ENCODE results near the gene HAVCR2.

Gene HAVCR2

GRCh38 chr5:157148734-157149615 is 40.1 kb upstream of the HAVCR2 start:
- Histone ChIP-seq H3K9me3 (ENCODE audit: low read length) (no peaks in the 10 kb centered on the region), H3K9ac (ENCODE audit: low read length) (peak overlapping the region; percentile 26; the same call in 1 of the 2 replicates), H2AFZ (ENCODE audit: low read length) (no peak overlapping the region), H3F3A (ENCODE audit: insufficient read depth, low read length) (no peaks in the 10 kb centered on the region), H3K27ac (ENCODE audit: low read depth, low read length, poor library complexity, severe bottlenecking) (no peak overlapping the region), H3K4me2 (ENCODE audit: low read length) (peak overlapping the region; percentile 32; the same call in 1 of the 2 replicates), H3K4me3 (ENCODE audit: low read depth, low read length, poor library complexity, severe bottlenecking) (no peak overlapping the region), H4K20me1 (ENCODE audit: insufficient read depth, low read length) (no peaks in the 10 kb centered on the region), H3K27me3 (ENCODE audit: insufficient read depth, low read length) (no peaks in the 10 kb centered on the region), H3K36me3 (ENCODE audit: insufficient read depth, low read length) (no peaks in the 10 kb centered on the region), H3K9me2 (ENCODE audit: low read depth, low read length) (no peaks in the 10 kb centered on the region), H3K79me2 (ENCODE audit: insufficient read depth, low read length) (no peaks in the 10 kb centered on the region), H3K4me1 (ENCODE audit: insufficient read depth, low read length, severe bottlenecking) (peaks cover 21% of the 10 kb centered on the region)
- TF ChIP-seq EZH2 (IDR thresholded peaks at IDR 0.05; ENCODE audit: borderline replicate concordance, low read length) = no peak
- TF ChIP-seq, protein P1, sequence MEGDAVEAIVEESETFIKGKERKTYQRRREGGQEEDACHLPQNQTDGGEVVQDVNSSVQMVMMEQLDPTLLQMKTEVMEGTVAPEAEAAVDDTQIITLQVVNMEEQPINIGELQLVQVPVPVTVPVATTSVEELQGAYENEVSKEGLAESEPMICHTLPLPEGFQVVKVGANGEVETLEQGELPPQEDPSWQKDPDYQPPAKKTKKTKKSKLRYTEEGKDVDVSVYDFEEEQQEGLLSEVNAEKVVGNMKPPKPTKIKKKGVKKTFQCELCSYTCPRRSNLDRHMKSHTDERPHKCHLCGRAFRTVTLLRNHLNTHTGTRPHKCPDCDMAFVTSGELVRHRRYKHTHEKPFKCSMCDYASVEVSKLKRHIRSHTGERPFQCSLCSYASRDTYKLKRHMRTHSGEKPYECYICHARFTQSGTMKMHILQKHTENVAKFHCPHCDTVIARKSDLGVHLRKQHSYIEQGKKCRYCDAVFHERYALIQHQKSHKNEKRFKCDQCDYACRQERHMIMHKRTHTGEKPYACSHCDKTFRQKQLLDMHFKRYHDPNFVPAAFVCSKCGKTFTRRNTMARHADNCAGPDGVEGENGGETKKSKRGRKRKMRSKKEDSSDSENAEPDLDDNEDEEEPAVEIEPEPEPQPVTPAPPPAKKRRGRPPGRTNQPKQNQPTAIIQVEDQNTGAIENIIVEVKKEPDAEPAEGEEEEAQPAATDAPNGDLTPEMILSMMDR (IDR thresholded peaks at IDR 0.05; ENCODE audit: low read length) = peak; percentile 85

GRCh38 chr5:157143127-157143971 is 34.5 kb upstream of the HAVCR2 start:
- peak overlapping the region; percentile 58 for H3K27ac ChIP-seq (ENCODE audit: low read depth, low read length, poor library complexity, severe bottlenecking)
- no peaks in the 10 kb centered on the region for H3F3A ChIP-seq (ENCODE audit: insufficient read depth, low read length)

More at GRCh38 chr5:157143127-157143971, 34.5 kb upstream of the HAVCR2 start:
- Histone ChIP-seq H4K20me1 (ENCODE audit: insufficient read depth, low read length) (no peaks in the 10 kb centered on the region), H2AFZ (ENCODE audit: low read length) (peak overlapping the region; percentile 58), H3K36me3 (ENCODE audit: insufficient read depth, low read length) (peaks cover 14% of the 10 kb centered on the region), H3K4me2 (ENCODE audit: low read length) (peak overlapping the region; percentile 71), H3K27me3 (ENCODE audit: insufficient read depth, low read length) (no peaks in the 10 kb centered on the region), H3K9me3 (ENCODE audit: low read length) (no peaks in the 10 kb centered on the region), H3K4me1 (ENCODE audit: insufficient read depth, low read length, severe bottlenecking) (peaks cover 18% of the 10 kb centered on the region), H3K9me2 (ENCODE audit: low read depth, low read length) (no peaks in the 10 kb centered on the region), H3K4me3 (ENCODE audit: low read depth, low read length, poor library complexity, severe bottlenecking) (peak overlapping the region; percentile 90), H3K79me2 (ENCODE audit: insufficient read depth, low read length) (peaks cover 7% of the 10 kb centered on the region), H3K9ac (ENCODE audit: low read length) (peak overlapping the region; percentile 61)
- TF ChIP-seq, protein P1 (IDR thresholded peaks at IDR 0.05; ENCODE audit: low read length) = no peak
- TF ChIP-seq EZH2 (IDR thresholded peaks at IDR 0.05; ENCODE audit: borderline replicate concordance, low read length) = no peak
